Frontal cortex (tissue), 4 donors: ENCODE measurements around the gene FFAR2. TPM values are rescaled to one million over a fixed set of nuclear protein-coding genes. Genes with fewer than 3 reads are reported as not detected.
A peak's percentile ranks its signal among the peaks of the same experiment; 100 is the strongest.
"Not testable (repeated sequence)": the region's sequence is repeated elsewhere in the genome, so short reads cannot be mapped to it uniquely, and the experiment has no call there.

Experiments used
- DNase-seq, 2 donors: peaks; one replicate each; pipeline ENCODE4 v3.0.0; 2012; ENCODE audit warnings: low spot score in 2 of 2
- FAIRE-seq: peaks from 2 replicates; lab custom pipeline; 2012; peaks lifted over from hg19 to GRCh38; lab: Jason Lieb, UNC
- total RNA-seq: library from RNA; depleted of rRNA; stranded (reverse); fragments of >200 nt; gene quantifications from one replicate; pipeline ENCODE4 v1.2.3, GENCODE V29; 2014
- donor health status: control.
- donor health status: control.
- donor health status: control.

FFAR2 gene
- total RNA-seq, 1 donor from 2014 or later: under 0.01 TPM

GRCh38 chr19:35451338-35452096, 3.5 kb downstream of the FFAR2 start:
- no peak for FAIRE-seq
- no peak for DNase-seq

GRCh38 chr19:35454663-35455062, 6.6 kb downstream of the FFAR2 start:
- no peak for DNase-seq
- FAIRE-seq: no peak

- DNase-seq (no peak), FAIRE-seq (no peak)
These were observed 7.7 kb downstream of the FFAR2 start for GRCh38 chr19:35455616-35456201.

GRCh38 chr19:35457173-35457572, 9.1 kb downstream of the FFAR2 start:
- FAIRE-seq: no peak
- no peak for DNase-seq

- DNase-seq (no peak), FAIRE-seq (no peak)
These were observed 10.1 kb downstream of the FFAR2 start for GRCh38 chr19:35458192-35458591.

- FAIRE-seq: no peak
These were observed 10.8 kb downstream of the FFAR2 start for GRCh38 chr19:35458731-35459391.

GRCh38 chr19:35459414-35460082, 11.5 kb downstream of the FFAR2 start:
- DNase-seq (peak in 1 of 2 donors; percentile 46), FAIRE-seq (no peak)

More at GRCh38 chr19:35458731-35459391, 10.8 kb downstream of the FFAR2 start:
- DNase-seq: no peak

GRCh38 chr19:35460608-35461007, 12.6 kb downstream of the FFAR2 start:
- FAIRE-seq (no peak), DNase-seq (no peak)

GRCh38 chr19:35461060-35461459, 13.0 kb downstream of the FFAR2 start:
- FAIRE-seq: no peak

GRCh38 chr19:35461788-35462187, 13.7 kb downstream of the FFAR2 start:
- DNase-seq, FAIRE-seq: not testable (repeated sequence)

More at GRCh38 chr19:35461060-35461459, 13.0 kb downstream of the FFAR2 start:
- DNase-seq: no peak

GRCh38 chr19:35462476-35462953, 14.5 kb downstream of the FFAR2 start:
- no peak for DNase-seq
- no peak for FAIRE-seq

- FAIRE-seq: not testable (repeated sequence)
These were observed 14.9 kb downstream of the FFAR2 start for GRCh38 chr19:35462956-35463355.

GRCh38 chr19:35466259-35466658, 18.2 kb downstream of the FFAR2 start:
- FAIRE-seq: no peak
- no peak for DNase-seq

More at GRCh38 chr19:35462956-35463355, 14.9 kb downstream of the FFAR2 start:
- not testable (repeated sequence) for DNase-seq

- FAIRE-seq (no peak), DNase-seq (peak in 1 of 2 donors; percentile 51)
These were observed 20.6 kb downstream of the FFAR2 start for GRCh38 chr19:35468637-35469036.

GRCh38 chr19:35470128-35470527, 22.1 kb downstream of the FFAR2 start:
- no peak for FAIRE-seq
- DNase-seq: no peak

- DNase-seq, FAIRE-seq: not testable (repeated sequence)
These were observed 23.0 kb downstream of the FFAR2 start for GRCh38 chr19:35471075-35471474.

GRCh38 chr19:35471946-35472345, 23.9 kb downstream of the FFAR2 start:
- FAIRE-seq (no peak), DNase-seq (no peak)

- DNase-seq: no peak
- no peak for FAIRE-seq
These were observed 26.0 kb downstream of the FFAR2 start for GRCh38 chr19:35474104-35474503.

- not testable (repeated sequence) for FAIRE-seq, DNase-seq
These were observed 26.5 kb downstream of the FFAR2 start for GRCh38 chr19:35474594-35474993.

GRCh38 chr19:35476149-35476548, 28.1 kb downstream of the FFAR2 start:
- no peak for DNase-seq
- no peak for FAIRE-seq
